NCI-H510A (cell line): Measurements from ENCODE around the gene MAP6.
"Not testable (repeated sequence)": the region's sequence is repeated elsewhere in the genome, so short reads cannot be mapped to it uniquely, and the experiment has no call there.

ENCODE experiments used
- DNase-seq: peaks from one replicate; lab custom pipeline; 2025; lab: John Stamatoyannopoulos, UW

The MAP6 gene

DNA sequence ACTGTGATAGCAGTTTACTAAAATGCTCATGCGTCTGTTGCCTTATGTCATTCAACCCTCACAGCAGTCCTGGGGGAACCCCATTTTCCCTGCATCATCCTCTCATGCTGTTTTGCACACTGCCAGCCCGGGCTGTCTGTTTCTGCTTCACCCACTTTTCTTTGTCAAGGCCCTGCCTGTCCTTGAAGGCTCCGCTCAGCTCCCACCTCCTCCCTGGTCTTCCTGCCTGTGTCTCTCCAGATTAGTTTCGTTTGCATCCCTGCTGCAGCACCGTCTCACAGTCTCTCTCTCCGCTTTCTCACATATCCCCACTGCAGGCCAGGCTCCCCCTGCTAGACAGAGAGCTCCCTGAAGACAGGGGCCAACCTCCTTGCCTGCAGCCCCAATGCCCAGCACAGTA lies 76.9 kb downstream of the MAP6 start:
- DNase-seq, result no peak

DNA sequence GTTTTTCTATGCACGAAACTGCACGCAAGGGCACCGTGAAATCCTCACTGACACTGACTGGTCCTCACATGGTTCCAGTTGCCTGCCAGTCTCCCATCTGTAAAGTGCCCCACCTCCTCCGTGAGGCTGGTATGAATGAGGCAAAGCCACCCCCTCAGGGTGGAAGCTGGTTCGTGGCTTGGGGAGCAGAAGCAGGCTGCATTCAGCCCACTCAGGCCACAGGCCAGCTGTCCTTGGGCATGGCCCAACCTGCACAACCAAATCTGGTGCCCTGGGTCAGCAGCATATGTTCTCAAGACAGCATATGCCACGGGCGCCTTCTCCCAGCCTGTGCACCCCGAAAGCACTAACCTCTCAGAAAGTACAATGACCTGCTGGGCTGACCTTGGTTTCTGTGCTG lies 77.5 kb downstream of the MAP6 start:
- DNase-seq, result no peak

GRCh38 chr11:75589933-75590332 lies 78.9 kb downstream of the MAP6 start:
- no peak for DNase-seq

DNA sequence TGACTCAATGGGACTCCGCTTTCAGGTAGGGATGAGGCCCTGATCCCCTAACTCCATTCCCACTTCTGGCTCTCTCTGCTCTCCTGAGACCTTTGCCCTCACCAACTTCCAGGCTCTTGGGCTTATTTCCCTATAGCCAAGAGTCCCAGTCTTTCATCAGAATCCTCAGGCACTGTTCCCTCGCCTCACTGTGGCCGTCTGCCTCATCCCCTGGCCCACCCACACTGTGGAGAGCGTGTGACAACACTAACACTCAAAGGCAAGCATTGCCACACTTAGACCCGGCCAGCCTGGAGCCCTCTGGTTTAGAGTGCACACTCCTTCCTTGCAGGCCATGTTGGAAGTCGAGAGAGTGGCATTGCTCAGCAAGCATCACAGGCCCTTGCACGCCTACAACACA lies 79.8 kb downstream of the MAP6 start:
- no peak for DNase-seq

DNA sequence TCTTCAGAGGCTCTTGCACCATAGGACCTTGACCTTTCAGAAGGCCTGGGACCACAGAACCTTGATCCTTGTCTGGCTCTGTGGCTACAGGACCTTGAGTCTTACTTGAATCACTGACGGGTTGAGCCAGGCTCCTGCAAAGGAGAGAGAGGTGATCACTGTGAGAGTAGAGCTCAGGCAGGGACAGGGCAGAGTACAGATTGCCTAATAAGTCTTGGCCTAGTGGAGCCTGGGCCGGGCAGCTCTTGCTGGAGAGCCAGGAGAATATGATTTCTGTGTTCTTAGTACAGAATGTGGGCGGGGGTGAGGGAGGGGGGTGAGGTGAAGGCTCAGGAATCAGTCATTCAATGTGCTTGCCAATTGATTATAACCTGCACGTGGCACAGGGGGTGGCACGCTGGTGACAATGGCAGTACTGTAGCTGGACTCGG lies 80.8 kb downstream of the MAP6 start:
- DNase-seq, result no peak

DNA sequence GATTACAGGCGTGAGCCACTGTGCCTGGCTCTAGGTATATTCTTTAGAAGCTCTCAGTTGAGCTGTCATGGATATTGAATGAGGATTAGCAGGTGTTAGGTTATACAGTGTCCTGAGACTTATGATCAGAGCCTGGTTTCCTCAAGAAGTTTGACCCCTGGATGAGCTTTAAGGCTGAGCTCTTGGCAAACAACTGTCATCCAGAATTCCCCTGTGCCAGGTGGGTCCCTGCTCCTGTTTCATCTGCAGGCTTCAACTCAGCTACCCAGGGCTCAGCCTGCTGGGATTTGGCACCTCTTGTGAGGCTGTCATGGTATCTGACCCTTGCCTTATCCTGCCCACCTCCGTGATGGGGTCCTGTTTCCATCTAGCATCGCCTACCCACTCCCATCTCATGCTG lies 82.4 kb downstream of the MAP6 start:
- no peak for DNase-seq

- DNase-seq, result no peak
Observed at GRCh38 chr11:75585293-75585670, 83.6 kb downstream of the MAP6 start.

GRCh38 chr11:75584659-75585292 lies 84.1 kb downstream of the MAP6 start:
- DNase-seq, result not testable (repeated sequence)

DNA sequence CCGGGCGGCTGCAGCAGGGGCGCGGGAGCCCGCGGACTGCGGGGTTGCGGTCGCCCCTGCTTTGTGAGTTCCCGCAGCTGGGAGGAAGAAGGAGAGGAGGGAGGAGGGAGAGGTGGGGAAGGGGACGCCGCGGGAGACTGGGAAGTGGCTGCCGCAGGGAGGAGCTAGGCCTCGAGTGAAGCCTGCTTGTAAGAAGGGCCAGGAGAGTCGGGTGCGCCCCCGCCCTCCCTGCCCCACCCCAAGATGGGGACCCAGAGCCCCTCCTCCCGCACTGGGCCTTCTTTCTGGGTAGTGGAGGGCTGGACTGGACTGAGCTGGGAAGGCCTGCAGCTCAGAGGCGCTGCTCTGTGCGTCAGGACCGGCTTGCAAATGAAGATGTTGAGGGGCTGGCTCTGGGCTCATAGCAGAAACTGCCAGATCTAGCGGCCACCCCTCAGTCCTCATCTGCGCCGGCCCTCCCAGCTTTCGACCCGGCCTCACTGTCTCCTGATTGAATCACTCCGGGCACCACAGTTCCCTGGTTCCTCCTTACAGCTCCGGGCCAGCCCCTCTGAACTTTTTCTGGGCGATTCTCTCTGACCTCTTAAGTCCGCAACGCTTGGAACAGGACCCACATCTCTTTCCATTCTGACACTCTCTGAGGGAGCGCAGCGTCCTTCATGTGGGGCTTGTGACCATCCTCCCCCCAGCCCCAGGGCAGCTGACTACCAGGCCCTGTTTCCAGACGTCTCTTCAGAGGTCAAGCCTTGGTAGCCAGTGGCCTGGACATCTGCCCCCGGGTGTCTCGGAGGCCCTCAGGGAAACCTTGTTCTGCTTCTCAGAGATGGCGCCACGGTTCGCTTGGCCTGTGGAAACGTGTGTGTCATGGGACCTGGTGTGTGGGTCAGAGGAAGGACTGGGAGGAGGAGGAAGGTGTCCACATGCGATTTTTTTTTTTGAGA lies 84.8 kb downstream of the MAP6 start:
- peak; percentile 52 for DNase-seq

GRCh38 chr11:75582895-75583717 lies 85.7 kb downstream of the MAP6 start:
- peak; percentile 64 for DNase-seq

- DNase-seq, result no peak
Observed at GRCh38 chr11:75582506-75582894, 86.3 kb downstream of the MAP6 start.

- no peak for DNase-seq
Observed at GRCh38 chr11:75579841-75580240, 89.0 kb downstream of the MAP6 start.

DNA sequence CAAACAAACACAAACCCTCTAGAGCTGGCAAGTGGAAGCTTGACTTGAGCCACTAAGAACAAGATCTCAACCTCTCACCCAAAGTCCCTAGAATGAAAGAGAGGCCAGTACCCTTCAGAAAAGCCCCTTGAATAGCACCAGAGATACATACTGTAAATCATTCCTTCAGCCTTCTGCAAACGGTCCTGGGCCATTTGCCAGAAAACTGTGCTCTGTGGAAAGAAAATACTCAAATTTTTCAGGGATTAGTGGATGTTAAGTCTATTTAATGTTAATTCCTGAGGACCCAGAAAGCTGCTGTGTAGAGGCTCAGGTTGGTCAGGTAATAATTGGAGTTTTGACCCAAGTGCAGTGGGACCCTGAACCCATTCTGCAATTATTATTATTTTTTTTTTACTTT lies 89.9 kb downstream of the MAP6 start:
- DNase-seq, result no peak

- no peak for DNase-seq
Observed at GRCh38 chr11:75577207-75577606, 91.6 kb downstream of the MAP6 start.

DNA sequence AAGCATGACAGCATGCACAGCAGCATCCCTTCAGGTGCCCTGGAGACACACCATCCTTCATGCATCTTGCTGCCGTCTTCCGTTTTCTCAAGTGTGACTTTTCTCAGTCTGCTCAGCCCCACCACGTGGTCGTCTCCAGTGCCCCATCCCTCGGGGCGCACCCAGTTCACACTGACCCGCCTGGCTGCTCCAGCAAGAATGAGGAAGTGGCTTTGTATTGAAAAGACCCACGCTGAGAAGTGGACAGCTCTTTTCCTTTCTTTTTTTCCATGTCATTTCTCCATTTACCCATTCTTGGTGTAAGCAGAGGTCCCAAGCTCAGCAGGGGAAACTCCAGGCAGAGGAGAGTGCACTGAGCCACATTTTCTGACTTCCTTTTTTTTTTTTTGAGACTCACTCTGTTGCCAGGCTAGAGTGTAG lies 92.3 kb downstream of the MAP6 start:
- DNase-seq, result no peak

GRCh38 chr11:75576017-75576416 lies 92.8 kb downstream of the MAP6 start:
- no peak for DNase-seq

- no peak for DNase-seq
Observed at GRCh38 chr11:75574698-75575602, 93.9 kb downstream of the MAP6 start.

- no peak for DNase-seq
Observed at GRCh38 chr11:75572744-75573143, 96.1 kb downstream of the MAP6 start.

DNA sequence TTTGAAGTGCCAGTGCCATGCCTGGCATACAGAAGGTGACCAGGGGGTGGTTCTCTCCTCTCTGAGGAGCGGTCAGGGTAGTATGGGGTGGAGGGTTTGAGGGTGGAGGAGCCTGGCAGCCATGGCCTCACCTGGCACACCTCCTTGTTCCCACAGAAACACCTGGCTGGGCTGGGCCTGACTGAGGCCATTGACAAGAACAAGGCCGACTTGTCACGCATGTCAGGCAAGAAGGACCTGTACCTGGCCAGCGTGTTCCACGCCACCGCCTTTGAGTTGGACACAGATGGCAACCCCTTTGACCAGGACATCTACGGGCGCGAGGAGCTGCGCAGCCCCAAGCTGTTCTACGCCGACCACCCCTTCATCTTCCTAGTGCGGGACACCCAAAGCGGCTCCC lies 97.2 kb downstream of the MAP6 start:
- no peak for DNase-seq

DNA sequence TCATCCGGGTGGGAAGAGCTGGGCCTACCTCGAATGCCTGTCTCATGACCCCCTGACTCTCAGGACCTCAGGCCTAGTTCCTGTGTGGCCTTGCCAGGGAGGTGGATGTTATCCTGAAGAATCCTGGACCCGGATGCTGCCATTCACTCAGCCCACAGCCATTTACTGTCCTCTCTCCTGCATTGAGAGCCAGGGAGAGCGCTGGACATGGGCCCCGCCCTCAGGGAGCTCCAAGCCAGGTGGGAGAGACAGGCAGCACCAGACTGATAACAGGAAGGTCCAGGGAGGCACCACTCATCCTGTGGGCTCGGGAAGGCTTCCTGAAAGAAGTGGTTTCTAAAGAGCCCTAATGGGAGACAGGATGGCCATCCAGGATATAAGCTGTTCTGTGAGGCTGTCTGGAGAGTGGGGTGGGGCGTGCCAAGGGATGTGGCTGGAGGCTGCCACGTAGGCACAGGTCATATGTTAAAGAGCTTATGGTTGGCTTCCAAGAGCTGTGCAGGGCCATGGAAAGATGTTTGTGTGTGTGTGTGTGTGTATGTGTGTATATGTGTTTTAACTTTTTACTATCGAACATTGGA lies 98.2 kb downstream of the MAP6 start:
- DNase-seq, result no peak

- DNase-seq, result no peak
Observed at GRCh38 chr11:75568616-75569219, 100.1 kb downstream of the MAP6 start.
